ENCODE data around the gene POU3F1. TPM values are rescaled to one million over a fixed set of nuclear protein-coding genes. Genes with fewer than 3 reads are reported as not detected.
A peak's percentile ranks its signal among the peaks of the same experiment; 100 is the strongest.

The POU3F1 gene
- total and polyA plus RNA-seq, 10 of the 15 experiments (the other 5 are each of a cell fraction or from before 2014, with no cell fraction given): 0.04 to 0.53 (median 0.10) TPM; not detected in 3

GRCh38 chr1:38000233-38000528 is 46.4 kb downstream of the POU3F1 start (continued):
- TF ChIP-seq ESRRA (IDR thresholded peaks at IDR 0.05; ENCODE audit: low read length): no peak
- no peak for TF ChIP-seq CBX5 (IDR thresholded peaks at IDR 0.05; ENCODE audit: low read depth)
- no peak for TF ChIP-seq POU2F2 (IDR thresholded peaks at IDR 0.05; ENCODE audit: borderline replicate concordance, low read depth, low read length)

- Histone ChIP-seq H3K79me2 (ENCODE audit: control insufficient read depth, insufficient read depth, low read length) (peaks cover 17% of the 10 kb centered on the region), H3K27me3 (replicated peaks in 1 of 2; ENCODE audit: control insufficient read depth in 2 of 2, insufficient read depth in 2 of 2, low read length in 1 of 2) (0 out of 4 replicates have a peak, but pooled peaks cover 0 to under 1% of the 10 kb centered on the region in 2 experiments), H2AFZ (ENCODE audit: control insufficient read depth, low read depth, low read length) (peak overlapping the region; percentile 18), H3K27ac (ENCODE audit: control insufficient read depth, insufficient read depth) (peak overlapping the region; percentile 56), H3K4me3 (no peak overlapping the region), H3K9ac (ENCODE audit: control insufficient read depth, insufficient read depth, low read length) (peak overlapping the region; percentile 30; the same call in 1 of the 2 replicates), H3K4me1 (ENCODE audit: control insufficient read depth, insufficient read depth, low read length) (peaks cover 27% of the 10 kb centered on the region), H3K4me2 (ENCODE audit: control insufficient read depth, insufficient read depth) (0 out of 2 replicates have a peak overlapping the region, but pooled peaks have one; percentile 32), H4K20me1 (ENCODE audit: control insufficient read depth, insufficient read depth) (no peaks in the 10 kb centered on the region), H3K36me3 (ENCODE audit: control insufficient read depth in 2 of 2, insufficient read depth in 2 of 2, low read length in 1 of 2) (no peaks in the 10 kb centered on the region), H3K9me3 (replicated peaks; ENCODE audit: control insufficient read depth, insufficient read depth, low read length) (no peaks in the 10 kb centered on the region)
- CTCF ChIA-PET: interaction anchor here (1.0 to 3.2 kb wide), 5 partner anchors 9 to 28 kb away, joined by 3 to 27 read pairs (median 4); partner anchors contain the start of genes SF3A3 and UTP11
- intact Hi-C loops (cut with micrococcal nuclease; ENCODE audit: unreplicated experiment) (no loop called here), in situ Hi-C loops (cut with MboI) (loop anchor here (25.0 kb wide), 1 partner anchor 412 kb away; the partner anchor contains the start of gene GNL2)
- ATAC-seq (0 out of 3 replicates have a peak, but pooled peaks have one; percentile 12), FAIRE-seq (no peak), DNase-seq (ENCODE audit: low read depth, low spot score) (no peak)
- RAD21 ChIA-PET (ENCODE audit: unreplicated experiment): interaction anchor here (0.9 to 1.4 kb wide), 2 partner anchors 25 to 98 kb away, joined by 3 read pairs; no protein-coding TSS in a partner anchor
- BruUV-seq (replicated peaks): no TSS peak
- WGBS (ENCODE audit: insufficient coverage, insufficient replicate concordance, low lambda C conversion rate, missing lambda C conversion rate): 36% methylated on average over 9 of the region's 9 CpGs
- SMC1A ChIA-PET (ENCODE audit: uncharacterized antibody, unreplicated experiment): interaction anchor here (1.5 to 3.6 kb wide), 3 partner anchors 9 to 15 kb away, joined by 6 to 17 read pairs (median 16); partner anchors contain the start of genes SF3A3 and UTP11
- POLR2A ChIA-PET: interaction anchor here (0.6 to 1.5 kb wide), 2 partner anchors 9 to 55 kb away, joined by 3 to 8 read pairs; no protein-coding TSS in a partner anchor
- TF ChIP-seq, protein P1, sequence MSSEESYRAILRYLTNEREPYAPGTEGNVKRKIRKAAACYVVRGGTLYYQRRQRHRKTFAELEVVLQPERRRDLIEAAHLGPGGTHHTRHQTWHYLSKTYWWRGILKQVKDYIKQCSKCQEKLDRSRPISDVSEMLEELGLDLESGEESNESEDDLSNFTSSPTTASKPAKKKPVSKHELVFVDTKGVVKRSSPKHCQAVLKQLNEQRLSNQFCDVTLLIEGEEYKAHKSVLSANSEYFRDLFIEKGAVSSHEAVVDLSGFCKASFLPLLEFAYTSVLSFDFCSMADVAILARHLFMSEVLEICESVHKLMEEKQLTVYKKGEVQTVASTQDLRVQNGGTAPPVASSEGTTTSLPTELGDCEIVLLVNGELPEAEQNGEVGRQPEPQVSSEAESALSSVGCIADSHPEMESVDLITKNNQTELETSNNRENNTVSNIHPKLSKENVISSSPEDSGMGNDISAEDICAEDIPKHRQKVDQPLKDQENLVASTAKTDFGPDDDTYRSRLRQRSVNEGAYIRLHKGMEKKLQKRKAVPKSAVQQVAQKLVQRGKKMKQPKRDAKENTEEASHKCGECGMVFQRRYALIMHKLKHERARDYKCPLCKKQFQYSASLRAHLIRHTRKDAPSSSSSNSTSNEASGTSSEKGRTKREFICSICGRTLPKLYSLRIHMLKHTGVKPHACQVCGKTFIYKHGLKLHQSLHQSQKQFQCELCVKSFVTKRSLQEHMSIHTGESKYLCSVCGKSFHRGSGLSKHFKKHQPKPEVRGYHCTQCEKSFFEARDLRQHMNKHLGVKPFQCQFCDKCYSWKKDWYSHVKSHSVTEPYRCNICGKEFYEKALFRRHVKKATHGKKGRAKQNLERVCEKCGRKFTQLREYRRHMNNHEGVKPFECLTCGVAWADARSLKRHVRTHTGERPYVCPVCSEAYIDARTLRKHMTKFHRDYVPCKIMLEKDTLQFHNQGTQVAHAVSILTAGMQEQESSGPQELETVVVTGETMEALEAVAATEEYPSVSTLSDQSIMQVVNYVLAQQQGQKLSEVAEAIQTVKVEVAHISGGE (CRISPR knock-in tag; IDR thresholded peaks at IDR 0.05): no peak
- TF ChIP-seq, protein P2, sequence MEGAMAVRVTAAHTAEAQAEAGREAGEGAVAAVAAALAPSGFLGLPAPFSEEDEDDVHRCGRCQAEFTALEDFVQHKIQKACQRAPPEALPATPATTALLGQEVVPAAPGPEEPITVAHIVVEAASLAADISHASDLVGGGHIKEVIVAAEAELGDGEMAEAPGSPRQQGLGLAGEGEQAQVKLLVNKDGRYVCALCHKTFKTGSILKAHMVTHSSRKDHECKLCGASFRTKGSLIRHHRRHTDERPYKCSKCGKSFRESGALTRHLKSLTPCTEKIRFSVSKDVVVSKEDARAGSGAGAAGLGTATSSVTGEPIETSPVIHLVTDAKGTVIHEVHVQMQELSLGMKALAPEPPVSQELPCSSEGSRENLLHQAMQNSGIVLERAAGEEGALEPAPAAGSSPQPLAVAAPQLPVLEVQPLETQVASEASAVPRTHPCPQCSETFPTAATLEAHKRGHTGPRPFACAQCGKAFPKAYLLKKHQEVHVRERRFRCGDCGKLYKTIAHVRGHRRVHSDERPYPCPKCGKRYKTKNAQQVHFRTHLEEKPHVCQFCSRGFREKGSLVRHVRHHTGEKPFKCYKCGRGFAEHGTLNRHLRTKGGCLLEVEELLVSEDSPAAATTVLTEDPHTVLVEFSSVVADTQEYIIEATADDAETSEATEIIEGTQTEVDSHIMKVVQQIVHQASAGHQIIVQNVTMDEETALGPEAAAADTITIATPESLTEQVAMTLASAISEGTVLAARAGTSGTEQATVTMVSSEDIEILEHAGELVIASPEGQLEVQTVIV (IDR thresholded peaks at IDR 0.05; ENCODE audit: borderline replicate concordance, partially characterized antibody): no peak
- TF ChIP-seq MEF2A (IDR thresholded peaks at IDR 0.05; ENCODE audit: insufficient read depth, low read depth, low read length) (no peak), RFX5 (IDR thresholded peaks at IDR 0.05; ENCODE audit: low read depth, low read length) (no peak), ETV6 (conservative IDR thresholded peaks at IDR 0.05 in 1 of 2, IDR thresholded peaks at IDR 0.05 in 1 of 2; ENCODE audit: borderline replicate concordance in 1 of 2, low read depth in 1 of 2) (0 out of 4 replicates have a peak, but pooled peaks of 1 of the 2 experiments have one; percentile 17), IKZF1 (conservative IDR thresholded peaks at IDR 0.05) (peak; percentile 46; the same call in 1 of the 2 replicates), POLR2AphosphoS2 (IDR thresholded peaks at IDR 0.05; ENCODE audit: low read depth, low read length) (no peak), NRF1 (conservative IDR thresholded peaks at IDR 0.05; ENCODE audit: low read depth, low read length) (no peak), ZSCAN29 (IDR thresholded peaks at IDR 0.05) (no peak), RBBP5 (conservative IDR thresholded peaks at IDR 0.05) (no peak), SMC3 (IDR thresholded peaks at IDR 0.05; ENCODE audit: borderline replicate concordance, low read length) (no peak)
Measured at GRCh38 chr1:37999430-38000232, 47.0 kb downstream of the POU3F1 start.

All from GM12878 (cell line).